ELF-1 (cell line): ENCODE measurements around the gene TMEM163.

Experiments used
- DNase-seq: peaks from one replicate; pipeline ENCODE4 v3.0.0-alpha.2; 2016; ENCODE audit warnings: low read depth, low spot score

The TMEM163 gene

DNA sequence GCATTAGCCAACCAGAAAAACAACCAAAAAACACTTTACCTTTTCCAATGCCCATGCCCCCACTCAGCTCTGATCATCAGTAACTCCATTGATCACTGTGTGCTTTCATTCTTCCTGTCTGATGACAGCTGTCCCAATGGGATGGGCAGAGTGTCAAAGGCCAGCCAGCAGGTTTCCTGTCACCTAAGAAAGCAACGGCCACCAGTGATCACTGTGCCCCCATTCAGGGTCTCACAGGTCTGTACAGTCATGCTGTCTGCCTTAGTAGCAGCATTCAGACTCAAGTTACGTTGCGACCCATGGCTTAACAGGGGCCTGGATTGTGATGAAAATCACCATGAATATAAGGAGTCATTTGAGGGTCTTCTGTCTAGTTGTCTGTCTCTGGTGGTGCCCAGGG, 280.4 kb downstream of the TMEM163 start:
- DNase-seq, result no peak

DNA sequence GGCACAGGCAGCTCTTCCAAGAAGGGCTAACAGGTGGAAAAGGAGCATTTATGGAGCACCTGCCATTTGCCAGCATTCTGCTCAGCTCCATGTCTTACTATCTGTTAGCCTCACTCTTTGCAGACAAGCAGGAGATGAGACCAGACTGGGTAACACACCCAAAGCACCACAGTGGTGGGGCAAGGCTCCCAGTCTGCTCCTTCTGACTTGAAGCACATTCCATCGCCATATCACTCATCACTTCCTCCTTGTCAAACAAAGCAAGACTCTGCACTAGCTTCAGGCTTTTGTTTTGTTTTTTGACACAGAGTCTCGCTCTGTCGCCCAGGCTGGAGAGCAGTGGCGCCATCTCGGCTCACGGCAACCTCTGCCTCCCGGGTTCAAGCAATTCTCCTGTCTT, 282.1 kb downstream of the TMEM163 start:
- no peak for DNase-seq

DNA sequence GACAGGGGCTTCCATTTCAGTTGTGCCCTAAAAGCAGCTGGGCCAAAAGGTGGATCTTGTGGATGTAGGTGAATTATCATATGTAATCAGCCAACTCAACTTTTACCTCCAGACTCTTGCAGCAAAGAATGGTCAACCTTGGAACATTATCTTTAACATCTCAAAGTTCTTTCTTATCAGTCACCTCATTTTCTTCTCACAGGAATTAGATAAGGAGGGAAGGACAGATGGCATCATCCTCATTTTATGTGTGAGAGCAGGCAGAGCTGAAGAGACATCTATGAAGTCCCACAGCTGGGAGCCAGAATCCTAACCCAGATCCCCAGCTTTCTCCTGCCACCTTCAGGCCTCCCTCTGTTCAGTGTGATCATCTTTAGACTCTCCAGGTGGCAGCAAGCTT, 282.9 kb downstream of the TMEM163 start:
- no peak for DNase-seq

DNA sequence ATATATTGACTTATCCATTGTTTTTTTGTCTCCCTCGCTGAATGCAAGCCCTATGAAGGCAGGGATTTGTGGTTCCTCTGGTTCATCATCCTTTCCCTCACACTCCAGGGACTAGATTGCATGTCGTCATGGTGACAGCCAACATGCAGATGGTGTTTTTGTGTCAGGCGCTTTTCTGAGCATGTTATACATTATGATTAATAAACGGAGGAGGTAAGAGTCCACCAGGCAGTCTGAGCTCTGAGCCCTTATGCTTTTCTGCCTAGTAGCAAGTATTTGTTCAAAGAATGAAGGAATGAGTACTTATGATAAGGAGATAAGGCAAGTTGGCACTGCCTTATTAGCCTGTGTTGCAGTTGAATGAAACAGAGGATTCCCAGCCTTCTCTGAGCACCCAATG, 283.3 kb downstream of the TMEM163 start:
- DNase-seq, result no peak

DNA sequence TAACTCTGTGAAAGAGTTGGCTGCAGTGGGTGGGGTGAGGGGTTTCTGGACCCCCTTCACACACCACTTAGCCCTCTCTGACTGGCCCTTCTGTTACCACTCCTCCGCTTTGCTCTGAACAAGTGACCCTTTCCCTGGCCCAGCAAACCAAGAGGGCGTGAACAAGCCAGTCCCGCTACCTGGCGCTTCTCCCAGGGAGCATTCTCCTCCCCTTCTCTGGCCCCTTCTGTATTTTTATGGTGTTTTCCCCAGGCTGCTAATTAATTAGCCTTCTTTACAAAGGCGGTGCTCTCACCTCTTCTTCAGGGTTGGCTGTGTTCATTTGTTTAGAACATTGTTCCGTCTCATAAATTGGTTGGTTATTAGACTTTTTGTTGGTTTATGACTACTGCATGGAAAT, 284.8 kb downstream of the TMEM163 start:
- no peak for DNase-seq

DNA sequence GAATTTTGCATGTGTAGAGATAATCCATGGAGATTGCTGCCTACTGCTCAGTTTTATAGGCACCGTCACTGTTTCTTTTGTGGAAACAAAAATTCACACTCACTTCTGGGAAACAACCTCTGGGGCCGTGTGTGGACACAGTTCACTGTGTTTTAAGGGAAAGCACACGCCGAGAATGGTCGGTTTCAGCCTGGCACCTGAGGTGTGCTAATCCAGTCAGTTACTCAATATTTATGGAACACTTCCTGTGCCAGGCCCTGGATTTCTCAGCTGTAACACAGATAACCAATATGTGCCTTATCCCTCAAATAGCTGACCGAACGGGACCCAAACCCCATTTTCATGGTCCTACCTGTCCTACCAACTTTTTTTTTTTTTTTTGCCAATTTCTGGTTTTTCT, 285.3 kb downstream of the TMEM163 start:
- DNase-seq, result no peak

DNA sequence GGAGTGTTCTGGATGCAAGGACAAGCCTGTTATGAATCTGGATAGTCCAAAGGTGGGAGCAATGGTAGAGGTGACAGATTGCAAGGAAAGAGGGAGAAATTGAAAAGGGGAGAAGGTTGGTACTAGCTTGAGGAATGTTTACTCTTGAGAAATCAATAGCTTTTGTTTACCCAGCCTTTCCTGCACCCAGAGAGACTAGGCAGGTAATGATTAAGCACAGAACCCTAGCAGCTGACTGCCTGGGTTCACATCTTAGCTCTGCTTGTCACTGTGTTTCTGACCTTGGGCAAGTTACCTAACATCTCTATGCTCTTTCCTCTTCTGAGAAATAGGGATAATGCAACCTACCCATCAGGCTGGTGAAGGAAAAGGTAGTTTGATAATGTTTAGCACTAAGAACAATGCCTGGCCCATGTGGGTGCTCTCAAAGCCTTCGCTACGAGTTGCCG, 286.3 kb downstream of the TMEM163 start:
- no peak for DNase-seq

DNA sequence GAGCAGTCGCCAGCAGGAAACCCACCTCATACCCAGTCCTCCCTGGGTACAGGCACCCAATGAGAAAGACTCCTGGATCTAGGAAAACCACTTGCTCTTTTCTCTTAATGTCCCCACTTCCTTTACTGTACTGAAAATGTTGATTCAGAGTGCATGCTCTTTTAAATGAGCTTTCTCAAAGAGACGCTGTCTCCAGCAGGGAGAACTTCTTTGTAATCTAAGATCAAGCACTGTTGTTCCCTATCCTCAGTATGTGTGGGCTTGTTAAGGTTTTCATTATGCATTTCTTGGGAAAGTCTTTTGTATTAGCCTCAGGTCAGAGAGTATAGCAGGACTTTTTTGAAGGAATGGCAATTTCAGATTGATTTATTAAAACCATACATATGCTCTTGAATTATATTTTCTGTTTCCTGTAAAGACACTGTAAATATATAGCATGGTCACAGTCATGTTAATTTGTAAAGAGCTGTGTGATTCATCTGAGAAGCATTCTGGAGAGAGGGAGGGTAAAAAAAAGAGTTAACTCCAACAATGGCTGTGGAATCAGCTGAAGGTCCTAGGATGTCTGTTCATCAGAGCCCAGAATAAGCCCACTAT, 286.9 kb downstream of the TMEM163 start:
- peak; percentile 40 for DNase-seq

DNA sequence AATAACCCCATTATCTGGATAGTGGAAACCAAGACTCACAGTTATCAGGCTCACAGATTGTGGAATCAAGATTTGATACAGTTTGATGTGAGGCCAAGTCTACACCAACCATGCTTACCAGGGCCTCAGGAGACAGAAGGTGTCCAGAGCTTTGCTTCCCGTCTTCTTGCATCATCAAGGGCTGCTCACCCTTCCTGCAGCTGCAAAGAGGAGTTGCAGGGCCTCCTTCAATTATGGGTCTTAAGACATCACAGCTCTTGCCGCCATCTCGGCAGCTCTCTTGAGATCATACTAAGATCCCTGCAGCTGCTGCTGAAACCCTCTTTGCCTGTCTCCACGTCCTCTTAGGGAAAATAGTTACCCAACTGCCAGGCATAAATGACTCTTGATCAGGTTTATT, 288.9 kb downstream of the TMEM163 start:
- DNase-seq, result no peak

DNA sequence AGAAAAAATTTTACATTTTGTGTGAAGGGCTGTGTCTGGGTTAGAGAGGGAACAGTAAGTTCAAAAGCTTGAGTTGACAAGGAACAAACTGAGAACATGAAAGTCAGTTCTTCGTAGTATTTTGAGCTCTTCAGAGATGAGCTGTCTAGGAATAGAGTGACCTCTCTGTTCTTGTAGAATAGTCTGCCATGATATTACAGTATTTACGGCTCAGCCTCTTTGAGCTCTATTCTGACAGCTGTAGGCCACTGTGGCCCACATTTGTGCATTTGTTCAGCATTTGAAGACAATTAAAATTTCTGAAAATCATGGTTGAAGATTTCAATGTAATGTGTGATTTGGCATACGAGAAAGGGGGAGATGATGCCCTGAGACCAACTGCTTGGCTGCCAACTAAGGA, 292.1 kb downstream of the TMEM163 start:
- DNase-seq, result no peak

DNA sequence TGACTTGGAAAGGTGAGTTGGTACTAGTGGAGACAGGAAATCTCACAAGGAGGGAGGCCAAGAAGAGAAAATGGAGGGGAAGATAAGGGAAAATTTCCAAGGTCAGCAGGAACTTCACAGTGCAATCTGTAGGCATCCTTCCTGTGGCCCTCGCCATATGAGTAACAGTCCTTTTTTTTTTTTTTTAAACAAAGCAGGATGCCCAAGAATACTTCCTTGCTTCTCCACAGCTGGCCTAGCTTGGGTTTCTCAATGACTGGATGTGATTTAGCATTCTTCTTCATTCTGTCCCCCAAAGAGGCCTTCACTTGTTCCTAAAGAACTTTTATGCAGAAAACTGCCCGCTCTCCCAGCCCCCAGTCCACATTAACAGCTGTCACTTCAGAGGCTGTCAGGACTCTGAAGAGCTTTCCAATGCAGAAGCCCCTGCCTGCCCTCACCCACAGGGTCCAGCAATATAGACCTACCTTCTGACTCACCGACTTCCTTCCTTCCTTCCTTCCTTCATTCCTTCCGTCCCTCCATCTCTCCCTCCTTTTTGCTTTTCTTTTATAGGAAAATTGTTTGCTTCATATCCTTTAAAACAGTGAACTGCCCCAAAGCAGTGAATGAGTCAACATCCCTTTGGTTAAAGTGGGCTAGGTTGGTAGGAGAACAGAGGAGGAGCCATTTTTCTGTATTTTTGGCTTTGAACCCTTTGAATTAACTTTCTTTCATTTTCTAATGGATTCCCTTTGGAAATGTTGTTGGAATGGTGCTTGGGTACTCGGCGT, 292.9 kb downstream of the TMEM163 start:
- DNase-seq, result no peak

DNA sequence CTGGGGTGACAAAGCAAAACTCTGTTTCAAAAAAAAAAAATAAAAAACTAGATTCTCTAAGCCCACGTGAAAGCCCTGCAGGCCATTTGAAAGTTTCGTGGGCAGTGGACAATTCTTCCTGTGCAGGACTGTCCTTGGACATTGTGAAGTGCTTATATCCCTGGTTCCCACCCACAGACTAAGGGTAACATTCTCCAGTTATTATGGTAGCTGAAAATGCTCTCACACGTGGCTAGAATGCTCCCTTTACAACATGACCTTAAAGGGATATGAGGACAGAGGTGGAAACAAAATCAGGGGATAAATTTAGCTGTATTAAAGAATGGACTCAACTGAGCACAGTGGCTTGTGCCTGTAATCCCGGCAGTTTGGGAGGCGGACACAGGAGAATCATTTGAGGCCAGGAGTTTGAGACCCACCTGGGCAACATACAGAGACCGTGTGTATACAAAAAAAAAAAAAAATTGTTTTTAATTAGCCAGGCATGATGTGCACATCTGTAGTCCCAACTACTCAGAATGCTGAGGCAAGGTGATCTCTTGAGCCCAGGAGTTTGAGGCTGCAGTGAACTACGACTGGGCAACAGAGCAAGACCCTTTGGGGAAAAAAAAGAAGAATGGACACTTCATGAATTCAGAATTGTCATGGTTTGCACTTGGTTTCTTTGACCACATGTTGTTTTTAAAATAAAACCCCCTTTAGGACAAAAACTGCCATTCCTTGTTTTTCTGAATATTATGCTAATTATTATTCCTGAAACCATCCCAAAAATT, 297.1 kb downstream of the TMEM163 start:
- no peak for DNase-seq

DNA sequence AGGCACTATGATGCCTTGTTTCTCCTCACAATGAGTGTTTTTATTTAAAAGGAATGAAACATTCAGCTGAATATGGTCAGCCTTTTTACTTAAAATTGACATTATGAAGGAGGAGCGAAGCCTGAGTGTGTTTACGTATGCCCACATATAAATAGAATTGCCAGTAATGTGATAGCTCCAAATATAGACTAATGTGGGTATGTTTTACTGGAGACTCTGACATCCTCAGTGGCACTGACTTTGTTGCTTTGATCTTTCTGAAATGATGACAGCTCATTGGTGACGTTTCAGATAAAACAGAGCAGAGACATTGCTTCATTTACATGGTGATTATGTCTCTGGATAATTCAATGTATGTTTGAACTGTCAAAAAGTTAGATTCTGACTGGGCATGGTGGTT, 297.9 kb downstream of the TMEM163 start:
- DNase-seq, result no peak

DNA sequence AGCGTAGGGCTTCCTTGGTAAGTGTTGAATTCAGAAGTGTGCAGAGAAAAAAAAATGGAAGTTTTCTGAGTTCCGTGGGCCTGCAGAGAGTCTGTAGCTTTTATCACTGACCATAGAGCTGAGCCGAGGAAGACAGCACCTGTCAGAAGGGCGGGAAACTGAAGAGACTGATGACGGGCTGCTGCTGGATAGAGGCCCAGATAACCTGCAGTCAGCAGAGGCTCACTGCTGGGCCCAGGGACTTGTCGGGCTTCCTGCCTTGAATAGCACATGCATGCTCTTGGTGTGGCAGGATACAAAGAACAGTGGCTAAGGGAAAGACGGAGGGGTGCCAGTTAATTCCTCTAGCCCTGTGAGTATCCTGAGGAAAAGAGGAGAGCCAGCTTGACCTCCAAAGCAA, 298.5 kb downstream of the TMEM163 start:
- peak; percentile 56 for DNase-seq

DNA sequence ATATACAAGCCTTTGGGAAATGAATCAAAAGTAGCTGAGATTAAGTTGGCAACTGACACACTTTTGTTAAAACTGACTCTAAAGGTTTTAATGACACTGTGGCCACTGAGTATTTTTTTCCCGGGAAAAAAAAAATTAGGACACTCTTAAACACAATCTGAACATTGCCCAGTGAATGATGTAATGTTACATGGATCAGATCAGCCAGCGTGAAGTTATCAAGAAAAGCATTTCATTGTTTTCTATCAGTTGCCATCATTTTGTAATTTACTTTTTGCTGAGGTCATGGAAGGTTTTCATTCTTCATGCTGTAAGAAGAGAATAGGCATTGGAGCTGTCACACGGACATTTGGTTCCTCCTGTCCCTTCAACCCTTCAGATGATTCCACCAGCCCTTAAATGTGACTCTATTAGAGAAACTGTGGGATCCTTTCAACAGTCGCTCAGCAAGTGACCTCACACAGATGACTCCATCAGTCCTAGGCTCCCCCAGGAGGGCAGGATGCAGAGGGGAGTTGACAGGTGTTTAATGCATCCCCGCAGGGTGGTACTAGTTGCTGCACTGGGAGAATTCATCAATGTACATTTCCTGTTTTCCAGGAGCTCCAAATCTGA, 300.7 kb downstream of the TMEM163 start:
- no peak for DNase-seq

DNA sequence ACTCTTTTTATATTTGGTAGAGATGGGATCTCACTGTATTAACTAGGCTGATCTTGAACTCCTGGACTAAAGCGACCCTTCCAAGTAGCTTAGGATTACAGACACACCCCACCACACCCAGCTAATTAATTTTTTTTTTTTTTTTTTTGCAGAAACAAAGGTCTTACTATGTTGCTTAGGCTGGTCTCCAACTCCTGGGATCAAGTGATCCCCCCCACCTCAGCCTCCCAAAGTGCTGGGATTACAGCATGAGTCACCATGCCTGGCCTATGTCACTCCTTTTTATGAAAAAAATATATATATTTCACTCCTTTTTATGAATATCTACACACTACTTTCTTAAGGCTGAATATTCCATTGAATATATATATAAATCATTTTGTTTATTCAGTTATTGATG, 302.2 kb downstream of the TMEM163 start:
- no peak for DNase-seq

DNA sequence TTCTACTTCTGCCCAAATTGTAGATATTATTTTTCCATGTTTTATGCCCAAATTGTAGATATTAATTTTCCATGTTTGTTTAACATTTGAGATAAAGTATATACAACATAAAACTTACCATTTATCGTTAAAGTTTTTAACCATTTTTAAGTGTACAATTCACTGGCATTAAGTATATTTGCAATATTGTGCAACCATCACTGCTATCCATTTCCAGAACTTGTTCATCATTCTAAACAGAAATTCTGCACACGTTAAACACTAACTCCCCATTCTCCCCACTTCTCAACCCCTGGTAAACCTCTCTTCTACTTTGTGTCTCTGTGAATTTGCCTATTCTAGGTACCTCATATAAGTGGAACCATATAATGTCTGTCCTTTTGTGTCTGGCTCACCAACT, 302.8 kb downstream of the TMEM163 start:
- no peak for DNase-seq

DNA sequence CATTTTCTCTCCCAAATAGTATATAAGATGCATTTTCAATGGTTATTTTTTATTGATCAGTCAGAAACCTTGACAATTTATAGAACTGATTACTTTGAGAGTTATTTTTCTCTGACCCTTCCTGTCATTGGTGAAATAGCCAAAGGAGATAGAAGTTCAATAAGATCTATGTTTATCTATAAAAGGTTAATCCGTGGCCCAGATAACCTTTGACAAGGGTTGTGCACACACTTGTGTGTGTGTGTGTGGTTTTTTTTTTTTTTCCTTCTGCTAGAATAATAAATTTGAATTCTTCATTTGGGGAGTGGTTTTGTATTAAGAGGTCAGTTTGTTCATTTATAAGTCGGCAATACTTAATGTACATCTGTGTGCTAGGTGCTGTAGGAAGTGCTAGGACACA, 304.9 kb downstream of the TMEM163 start:
- DNase-seq, result no peak

DNA sequence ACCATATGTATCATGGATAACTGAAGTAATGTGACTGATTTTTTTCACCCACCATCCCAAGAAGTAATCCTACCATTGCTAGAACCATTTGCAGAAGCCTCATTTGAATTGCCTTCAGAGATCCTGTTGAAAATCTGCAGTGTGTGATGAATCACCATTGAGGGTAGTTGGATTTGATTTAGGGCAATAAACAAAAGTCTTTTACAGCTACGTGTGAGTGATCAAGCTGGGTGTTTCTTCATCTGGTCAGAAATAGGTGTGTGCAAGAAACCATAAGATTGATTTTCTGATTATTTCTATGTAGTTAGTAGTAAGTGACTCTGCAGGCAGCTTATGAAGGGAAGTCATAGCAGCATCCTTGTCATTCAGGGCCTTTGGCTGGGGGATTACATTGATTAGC, 305.4 kb downstream of the TMEM163 start:
- no peak for DNase-seq

DNA sequence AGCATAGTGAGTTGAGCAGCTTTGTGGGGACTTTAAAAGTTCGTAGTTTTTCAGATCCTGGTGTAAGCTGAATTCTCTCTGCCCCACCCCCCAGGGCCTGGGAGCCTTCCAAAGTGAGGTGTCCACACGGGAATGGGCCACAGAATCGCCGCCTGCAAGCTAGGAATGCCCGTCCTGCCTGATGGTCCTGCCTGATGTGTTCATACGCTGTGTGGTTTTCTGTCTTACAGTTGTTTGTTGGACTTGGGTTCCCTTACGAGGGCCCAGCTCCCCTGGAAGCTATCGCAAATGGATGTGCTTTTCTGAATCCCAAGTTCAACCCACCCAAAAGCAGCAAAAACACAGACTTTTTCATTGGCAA, 306.2 kb downstream of the TMEM163 start:
- DNase-seq, result no peak

DNA sequence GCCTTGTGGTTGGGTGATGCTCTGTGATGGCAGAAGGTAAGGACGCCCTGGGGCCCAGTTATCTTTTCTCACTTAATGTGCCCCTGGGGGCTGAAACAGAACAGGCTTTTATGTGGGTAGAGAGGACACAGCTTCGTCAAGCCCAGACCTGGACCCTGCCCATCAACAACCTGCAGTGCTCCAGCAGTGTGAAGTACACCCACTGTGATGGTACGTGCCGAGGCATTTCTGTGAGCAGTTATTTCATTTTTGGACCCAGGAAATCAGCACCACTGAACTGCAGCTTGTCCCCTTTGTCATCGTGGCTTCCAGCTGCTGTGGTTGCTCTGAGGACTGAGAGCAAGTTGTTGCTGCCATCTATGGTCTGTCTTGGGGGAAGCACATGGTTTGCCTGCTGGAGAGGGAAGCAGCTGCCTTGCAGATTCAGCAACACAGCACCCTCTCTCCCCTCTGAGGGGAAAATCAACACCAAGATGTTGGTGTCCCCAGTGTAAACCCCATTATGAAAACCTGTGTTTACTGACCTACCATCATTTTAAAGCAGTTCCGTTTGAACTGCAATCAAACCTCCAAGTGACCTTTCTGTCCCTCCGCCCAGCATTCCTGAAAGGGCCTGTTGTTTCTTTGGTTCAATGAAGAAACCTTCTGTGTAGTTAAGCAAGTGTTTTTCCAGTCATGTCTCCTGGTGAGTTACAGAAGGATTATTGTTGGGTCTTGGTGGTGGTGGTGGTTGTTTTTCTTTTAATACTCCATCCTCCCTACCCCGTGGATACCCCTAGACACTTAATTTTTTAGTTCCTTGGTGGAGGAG, 306.8 kb downstream of the TMEM163 start:
- DNase-seq, result peak; percentile 80
